Osteocyte (in vitro differentiated cells): ENCODE results near the gene ADAMTS2. TPM values are rescaled to one million over a fixed set of nuclear protein-coding genes. Genes with fewer than 3 reads are reported as not detected.

Experiments
- DNase-seq: peaks from one replicate; pipeline ENCODE4 v3.0.0; 2021; ENCODE audit warnings: mixed read lengths; ENCODE audit not compliant: unreplicated experiment; ENCODE audit errors: extremely low spot score
- H3K27ac Mint-ChIP-seq: one replicate; pipeline ENCODE4 v1.8.0; 2021; ENCODE audit warnings: mild to moderate bottlenecking, mixed read lengths; ENCODE audit not compliant: unreplicated experiment
- H3K27me3 Mint-ChIP-seq: one replicate; pipeline ENCODE4 v1.8.0; 2021; ENCODE audit warnings: mixed read lengths; ENCODE audit not compliant: unreplicated experiment
- H3K36me3 Mint-ChIP-seq: one replicate; pipeline ENCODE4 v1.8.0; 2021; ENCODE audit warnings: mixed read lengths; ENCODE audit not compliant: unreplicated experiment
- H3K4me1 Mint-ChIP-seq: one replicate; pipeline ENCODE4 v1.8.0; 2021; ENCODE audit warnings: mixed read lengths; ENCODE audit not compliant: unreplicated experiment
- H3K4me3 Mint-ChIP-seq: one replicate; pipeline ENCODE4 v1.8.0; 2021; ENCODE audit warnings: mild to moderate bottlenecking, moderate library complexity, mixed read lengths; ENCODE audit not compliant: unreplicated experiment
- H3K9me3 Mint-ChIP-seq: one replicate; pipeline ENCODE4 v1.8.0; 2021; ENCODE audit warnings: mixed read lengths; ENCODE audit not compliant: unreplicated experiment
- CTCF ChIP-seq: fragments of 200-600 bp; sonication (generic); IDR thresholded peaks from 2 replicates; pipeline ENCODE4 v1.5.0; 2021; ENCODE audit warnings: antibody characterized with exemption, mild to moderate bottlenecking, moderate library complexity
- total RNA-seq: library from RNA; stranded (reverse); gene quantifications from 2 replicates; pipeline ENCODE4 v1.2.1, GENCODE V29; 2021

ADAMTS2 gene
- total RNA-seq, 1 donor from 2014 or later: 12.2 TPM

- Mint-ChIP-seq H3K4me1 (no peaks in the 10 kb centered on the region), H3K9me3 (no peaks in the 10 kb centered on the region), H3K4me3 (no peak overlapping the region), H3K36me3 (no peaks in the 10 kb centered on the region), H3K27ac (no peak overlapping the region), H3K27me3 (no peaks in the 10 kb centered on the region)
- no peak for TF ChIP-seq CTCF
- DNase-seq: no peak
Observed at GRCh38 chr5:179278546-179278945, 66.7 kb downstream of the ADAMTS2 start.

- TF ChIP-seq CTCF: no peak
- H3K4me1 Mint-ChIP-seq: no peaks in the 10 kb centered on the region
- H3K4me3 Mint-ChIP-seq: no peak overlapping the region
- H3K36me3 Mint-ChIP-seq: no peaks in the 10 kb centered on the region
- no peaks in the 10 kb centered on the region for H3K27me3 Mint-ChIP-seq
- no peak for DNase-seq
- H3K9me3 Mint-ChIP-seq: no peaks in the 10 kb centered on the region
- no peak overlapping the region for H3K27ac Mint-ChIP-seq
Observed at GRCh38 chr5:179278119-179278518, 67.1 kb downstream of the ADAMTS2 start.

GRCh38 chr5:179276838-179277395 is 68.3 kb downstream of the ADAMTS2 start:
- Mint-ChIP-seq H3K27ac (no peak overlapping the region), H3K36me3 (no peaks in the 10 kb centered on the region), H3K9me3 (no peaks in the 10 kb centered on the region), H3K27me3 (no peaks in the 10 kb centered on the region), H3K4me1 (no peaks in the 10 kb centered on the region), H3K4me3 (no peak overlapping the region)
- no peak for TF ChIP-seq CTCF
- DNase-seq: no peak

- TF ChIP-seq CTCF: no peak
- Mint-ChIP-seq H3K36me3 (no peaks in the 10 kb centered on the region), H3K4me3 (no peak overlapping the region), H3K4me1 (no peaks in the 10 kb centered on the region), H3K9me3 (no peaks in the 10 kb centered on the region), H3K27ac (no peak overlapping the region), H3K27me3 (no peaks in the 10 kb centered on the region)
- DNase-seq: no peak
Observed at GRCh38 chr5:179275941-179276837, 69.1 kb downstream of the ADAMTS2 start.

GRCh38 chr5:179275381-179275878 is 69.8 kb downstream of the ADAMTS2 start:
- no peak for DNase-seq
- no peaks in the 10 kb centered on the region for H3K9me3 Mint-ChIP-seq
- H3K27ac Mint-ChIP-seq: no peak overlapping the region
- H3K36me3 Mint-ChIP-seq: no peaks in the 10 kb centered on the region
- H3K4me1 Mint-ChIP-seq: no peaks in the 10 kb centered on the region
- no peaks in the 10 kb centered on the region for H3K27me3 Mint-ChIP-seq
- H3K4me3 Mint-ChIP-seq: no peak overlapping the region
- TF ChIP-seq CTCF: no peak
